GM12878 (cell line): ENCODE measurements around the gene ITK. TPM values are rescaled to one million over a fixed set of nuclear protein-coding genes. Genes with fewer than 3 reads are reported as not detected.

Source experiments
- ATAC-seq: fragments of 200-7000 bp; cut with Tn5 transposase; 3 replicates; pipeline ENCODE4 v1.9.1; 2020; ENCODE audit warnings: mild to moderate bottlenecking, moderate library complexity
- BruUV-seq: library from RNA; stranded (reverse); fragments of 400-500 nt; replicated peaks from 2 replicates; lab custom pipeline; 2021; lab: Mats Ljungman, UMichigan
- CTCF ChIA-PET: fragments of 300-600 bp; sonication (Branson Sonifier 250); formaldehyde crosslinking; extraction: SDS; loops from one replicate; lab custom pipeline; 2021; ENCODE audit warnings: inconsistent platforms; lab: Yijun Ruan, JAX
- POLR2A ChIA-PET: fragments of 350-600 bp; formaldehyde crosslinking; extraction: SDS; loops from one replicate; lab custom pipeline; 2021; ENCODE audit warnings: inconsistent platforms; lab: Charles Lee
- RAD21 ChIA-PET: fragments of 300-600 bp; sonication (Branson Sonifier 250); formaldehyde crosslinking; loops from one replicate; lab custom pipeline; 2023; ENCODE audit warnings: antibody characterized with exemption; ENCODE audit not compliant: unreplicated experiment; lab: Charles Lee
- SMC1A ChIA-PET: fragments of 300-600 bp; sonication (Branson Sonifier 250); formaldehyde crosslinking; loops from one replicate; lab custom pipeline; 2023; ENCODE audit not compliant: unreplicated experiment, uncharacterized antibody; lab: Charles Lee
- DNase-seq: peaks from one replicate; pipeline ENCODE4 v3.0.0-alpha.2; 2011; ENCODE audit warnings: low read depth, low spot score
- FAIRE-seq: peaks from 3 replicates; lab custom pipeline; 2011; peaks lifted over from hg19 to GRCh38; lab: Jason Lieb, UNC
- H2AFZ ChIP-seq: 2 replicates; pipeline ENCODE4 v1.6.0; 2011; ENCODE audit warnings: low read depth, low read length, control low read depth; ENCODE audit not compliant: control insufficient read depth
- H3K27ac ChIP-seq: 2 replicates; pipeline ENCODE4 v1.5.1; 2011; ENCODE audit warnings: control low read depth; ENCODE audit not compliant: control insufficient read depth, insufficient read depth
- H3K27me3 ChIP-seq, 2 experiments: replicated peaks in 1 of 2; 2 replicates each; pipeline versions ENCODE4 v1.6.0 to v1.6.1; 2011; ENCODE audit warnings: low read length in 1 of 2; ENCODE audit not compliant: control insufficient read depth in 2 of 2, insufficient read depth in 2 of 2
- H3K36me3 ChIP-seq, 2 experiments: 2 replicates each; pipeline ENCODE4 v1.5.1; 2011; ENCODE audit warnings: low read length in 1 of 2; ENCODE audit not compliant: control insufficient read depth in 2 of 2, insufficient read depth in 2 of 2
- H3K4me1 ChIP-seq: 2 replicates; pipeline ENCODE4 v1.6.1; 2011; ENCODE audit warnings: mild to moderate bottlenecking, low read length, moderate library complexity, mixed read lengths; ENCODE audit not compliant: control insufficient read depth, insufficient read depth
- H3K4me2 ChIP-seq: 2 replicates; pipeline ENCODE4 v1.6.0; 2011; ENCODE audit warnings: control low read depth; ENCODE audit not compliant: control insufficient read depth, insufficient read depth
- H3K4me3 ChIP-seq: fragments of 200-600 bp; sonication (generic); 2 replicates; pipeline ENCODE4 v1.5.1; 2016
- H3K79me2 ChIP-seq: 2 replicates; pipeline ENCODE4 v1.6.0; 2011; ENCODE audit warnings: low read length; ENCODE audit not compliant: control insufficient read depth, insufficient read depth
- H3K9ac ChIP-seq: 2 replicates; pipeline ENCODE4 v1.8.0; 2011; ENCODE audit warnings: low read length, control low read depth, mixed read lengths; ENCODE audit not compliant: control insufficient read depth, insufficient read depth
- H3K9me3 ChIP-seq: replicated peaks from 3 replicates; pipeline ENCODE4 v1.5.1; 2011; ENCODE audit warnings: mild to moderate bottlenecking, low read length; ENCODE audit not compliant: control insufficient read depth, insufficient read depth
- H4K20me1 ChIP-seq: 2 replicates; pipeline ENCODE4 v1.6.0; 2011; ENCODE audit not compliant: control insufficient read depth, insufficient read depth
- CREM ChIP-seq: IDR thresholded peaks from 2 replicates; pipeline ENCODE4 v1.6.1; 2014; ENCODE audit warnings: antibody characterized with exemption, low read depth
- EED ChIP-seq: sonication (generic); IDR thresholded peaks from 2 replicates; pipeline ENCODE4 v1.6.1; 2016; ENCODE audit warnings: antibody characterized with exemption, low read depth
- PML ChIP-seq: IDR thresholded peaks from 2 replicates; pipeline ENCODE4 v1.6.1; 2012; ENCODE audit warnings: low read length, inconsistent platforms
- SP1 ChIP-seq: IDR thresholded peaks from one replicate; pipeline ENCODE4 v1.6.1; 2011; ENCODE audit warnings: low read depth, low read length
- ZBTB11 ChIP-seq: fragments of 450-650 bp; formaldehyde crosslinking; IDR thresholded peaks from 2 replicates; pipeline ENCODE4 v1.5.0; 2022; ENCODE audit warnings: mild to moderate bottlenecking, missing genetic modification characterization
- ZNF592 ChIP-seq: fragments of 450-650 bp; IDR thresholded peaks from 2 replicates; pipeline ENCODE4 v1.6.1; 2017; ENCODE audit warnings: mild to moderate bottlenecking, moderate library complexity
- WGBS: methylation state at CpG from one replicate; pipeline ENCODE4 v1.1.6; 2016; ENCODE audit warnings: low lambda C conversion rate; ENCODE audit not compliant: insufficient replicate concordance, insufficient coverage; ENCODE audit errors: missing lambda C conversion rate; 5-methylcytosine and 5-hydroxymethylcytosine counted together
- in situ Hi-C: fragments of 300-500 bp; cut with MboI; formaldehyde crosslinking; loops from 9 replicates; pipeline ENCODE4 v1.14.3; 2018; ENCODE audit warnings: mixed read lengths
- intact Hi-C: fragments of 100-400 bp; cut with micrococcal nuclease; formaldehyde crosslinking; loops from one replicate; pipeline ENCODE4 v1.14.2; 2022; ENCODE audit not compliant: unreplicated experiment
- polyA plus RNA-seq, 11 experiments: library from polyadenylated mRNA; depleted of rRNA in 4 of 11; unstranded in 6 of 11; stranded (reverse) in 5 of 11; fragments of >200 nt; fragmentation: Nextera tagmentation in 4 of 11; fragmentation: Illumina TruSeq in 1 of 11; extraction: Ambion mirVana in 4 of 11; extraction: Trizol in 1 of 11; gene quantifications; 1 replicate in 1 of 11; 2 replicates in 10 of 11; pipeline versions ENCODE4 v1.2.1 to v1.2.3, GENCODE V29; 2011 to 2016; ENCODE audit warnings: inconsistent platforms in 2 of 11, missing spikeins in 2 of 11, low read depth in 1 of 11
- total RNA-seq, 4 experiments: library from RNA; depleted of rRNA in 3 of 4; stranded (reverse); fragments of >200 nt in 3 of 4; fragmentation: Illumina TruSeq in 1 of 4; extraction: Trizol in 1 of 4; gene quantifications; 2 replicates each; pipeline versions ENCODE4 v1.2.1 to v1.2.3, GENCODE V29; 2013 to 2021
- TF ChIP-seq, protein P1 (sequence below): IDR thresholded peaks from 2 replicates; pipeline ENCODE4 v1.6.1; 2012; ENCODE audit warnings: low read depth, low read length, improper control_type of control experiment
- TF ChIP-seq, protein P2 (sequence below): fragments of 450-650 bp; IDR thresholded peaks from 2 replicates; pipeline ENCODE4 v1.6.1; 2017; ENCODE audit warnings: antibody characterized with exemption, mild to moderate bottlenecking, moderate library complexity

ITK gene
- total and polyA plus RNA-seq, 10 of the 15 experiments (the other 5 are each of a cell fraction or from before 2014, with no cell fraction given): 0.05 to 2.4 (median 0.76) TPM

- H3K27me3 ChIP-seq: no peaks in the 10 kb centered on the region
- peaks cover 3% of the 10 kb centered on the region for H3K4me1 ChIP-seq
- H3K4me2 ChIP-seq: no peak overlapping the region
- H3K36me3 ChIP-seq: no peaks in the 10 kb centered on the region
- no peak for DNase-seq
- RAD21 ChIA-PET: no interaction called here
- H3K9ac ChIP-seq: no peak overlapping the region
- no peak for ATAC-seq
- H3K9me3 ChIP-seq: no peaks in the 10 kb centered on the region
- POLR2A ChIA-PET: no interaction called here
- no peaks in the 10 kb centered on the region for H3K79me2 ChIP-seq
- BruUV-seq: no TSS peak
- CTCF ChIA-PET: interaction anchor here (1.3 to 2.2 kb wide), 3 partner anchors 10 to 75 kb away, joined by 3 to 8 read pairs (median 4); partner anchors contain the start of gene MED7
- in situ Hi-C loops: no loop called here
- SMC1A ChIA-PET: interaction anchor here (1.4 to 1.7 kb wide), 2 partner anchors 30 to 75 kb away, joined by 4 read pairs; no protein-coding TSS in a partner anchor
- WGBS: 66% methylated on average over 6 of the region's 6 CpGs
- no peak for FAIRE-seq
- no peaks in the 10 kb centered on the region for H4K20me1 ChIP-seq
- TF ChIP-seq PML: no peak
- TF ChIP-seq ZNF592: no peak
- TF ChIP-seq, protein P1, sequence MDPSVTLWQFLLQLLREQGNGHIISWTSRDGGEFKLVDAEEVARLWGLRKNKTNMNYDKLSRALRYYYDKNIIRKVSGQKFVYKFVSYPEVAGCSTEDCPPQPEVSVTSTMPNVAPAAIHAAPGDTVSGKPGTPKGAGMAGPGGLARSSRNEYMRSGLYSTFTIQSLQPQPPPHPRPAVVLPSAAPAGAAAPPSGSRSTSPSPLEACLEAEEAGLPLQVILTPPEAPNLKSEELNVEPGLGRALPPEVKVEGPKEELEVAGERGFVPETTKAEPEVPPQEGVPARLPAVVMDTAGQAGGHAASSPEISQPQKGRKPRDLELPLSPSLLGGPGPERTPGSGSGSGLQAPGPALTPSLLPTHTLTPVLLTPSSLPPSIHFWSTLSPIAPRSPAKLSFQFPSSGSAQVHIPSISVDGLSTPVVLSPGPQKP: no peak
- no peak for TF ChIP-seq EED
- no peak for TF ChIP-seq ZBTB11 (CRISPR knock-in tag)
- no peak for TF ChIP-seq CREM
- TF ChIP-seq, protein P2, sequence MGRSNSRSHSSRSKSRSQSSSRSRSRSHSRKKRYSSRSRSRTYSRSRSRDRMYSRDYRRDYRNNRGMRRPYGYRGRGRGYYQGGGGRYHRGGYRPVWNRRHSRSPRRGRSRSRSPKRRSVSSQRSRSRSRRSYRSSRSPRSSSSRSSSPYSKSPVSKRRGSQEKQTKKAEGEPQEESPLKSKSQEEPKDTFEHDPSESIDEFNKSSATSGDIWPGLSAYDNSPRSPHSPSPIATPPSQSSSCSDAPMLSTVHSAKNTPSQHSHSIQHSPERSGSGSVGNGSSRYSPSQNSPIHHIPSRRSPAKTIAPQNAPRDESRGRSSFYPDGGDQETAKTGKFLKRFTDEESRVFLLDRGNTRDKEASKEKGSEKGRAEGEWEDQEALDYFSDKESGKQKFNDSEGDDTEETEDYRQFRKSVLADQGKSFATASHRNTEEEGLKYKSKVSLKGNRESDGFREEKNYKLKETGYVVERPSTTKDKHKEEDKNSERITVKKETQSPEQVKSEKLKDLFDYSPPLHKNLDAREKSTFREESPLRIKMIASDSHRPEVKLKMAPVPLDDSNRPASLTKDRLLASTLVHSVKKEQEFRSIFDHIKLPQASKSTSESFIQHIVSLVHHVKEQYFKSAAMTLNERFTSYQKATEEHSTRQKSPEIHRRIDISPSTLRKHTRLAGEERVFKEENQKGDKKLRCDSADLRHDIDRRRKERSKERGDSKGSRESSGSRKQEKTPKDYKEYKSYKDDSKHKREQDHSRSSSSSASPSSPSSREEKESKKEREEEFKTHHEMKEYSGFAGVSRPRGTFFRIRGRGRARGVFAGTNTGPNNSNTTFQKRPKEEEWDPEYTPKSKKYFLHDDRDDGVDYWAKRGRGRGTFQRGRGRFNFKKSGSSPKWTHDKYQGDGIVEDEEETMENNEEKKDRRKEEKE: no peak
- TF ChIP-seq SP1: no peak
- no peak overlapping the region for H3K4me3 ChIP-seq
- H2AFZ ChIP-seq: no peak overlapping the region
- H3K27ac ChIP-seq: no peak overlapping the region
- intact Hi-C loops: no loop called here
These were observed 2.7 kb upstream of the ITK start for GRCh38 chr5:157177953-157178352.
